HG02938 (cell line): Measurements from ENCODE around the gene MAST4.

ENCODE experiments used
- ATAC-seq: cut with Tn5 transposase; IDR thresholded peaks from one replicate; pipeline ENCODE4 v1.9.1; 2021; ENCODE audit warnings: mild to moderate bottlenecking, moderate library complexity; ENCODE audit not compliant: unreplicated experiment

The MAST4 gene

GRCh38 chr5:67059744-67060490 lies 463.7 kb downstream of the MAST4 start:
- no peak for ATAC-seq

GRCh38 chr5:67061511-67061910 lies 465.3 kb downstream of the MAST4 start:
- ATAC-seq = no peak

- ATAC-seq = no peak
Measured at GRCh38 chr5:67063055-67063454, 466.9 kb downstream of the MAST4 start.

GRCh38 chr5:67063791-67064190 lies 467.6 kb downstream of the MAST4 start:
- ATAC-seq = no peak

- no peak for ATAC-seq
Measured at GRCh38 chr5:67065237-67065636, 469.0 kb downstream of the MAST4 start.

GRCh38 chr5:67065696-67066095 lies 469.5 kb downstream of the MAST4 start:
- no peak for ATAC-seq

GRCh38 chr5:67066815-67067214 lies 470.6 kb downstream of the MAST4 start:
- ATAC-seq = no peak

- ATAC-seq = no peak
Measured at GRCh38 chr5:67073045-67073680, 477.0 kb downstream of the MAST4 start.

- ATAC-seq = no peak
Measured at GRCh38 chr5:67077296-67077695, 481.1 kb downstream of the MAST4 start.

GRCh38 chr5:67081261-67081660 lies 485.1 kb downstream of the MAST4 start:
- no peak for ATAC-seq

- ATAC-seq = no peak
Measured at GRCh38 chr5:67082941-67083340, 486.7 kb downstream of the MAST4 start.

- ATAC-seq = no peak
Measured at GRCh38 chr5:67085616-67086015, 489.4 kb downstream of the MAST4 start.

GRCh38 chr5:67089200-67089725 lies 493.1 kb downstream of the MAST4 start:
- ATAC-seq = no peak

- ATAC-seq = no peak
Measured at GRCh38 chr5:67090040-67090439, 493.8 kb downstream of the MAST4 start.

- no peak for ATAC-seq
Measured at GRCh38 chr5:67090593-67090992, 494.4 kb downstream of the MAST4 start.

GRCh38 chr5:67092535-67092934 lies 496.3 kb downstream of the MAST4 start:
- ATAC-seq = no peak

GRCh38 chr5:67093279-67093678 lies 497.1 kb downstream of the MAST4 start:
- ATAC-seq = no peak

- ATAC-seq = no peak
Measured at GRCh38 chr5:67094476-67095300, 498.5 kb downstream of the MAST4 start.

- no peak for ATAC-seq
Measured at GRCh38 chr5:67095346-67096171, 499.4 kb downstream of the MAST4 start.

- no peak for ATAC-seq
Measured at GRCh38 chr5:67098656-67099055, 502.5 kb downstream of the MAST4 start.

GRCh38 chr5:67100301-67100700 lies 504.1 kb downstream of the MAST4 start:
- ATAC-seq = no peak
